LNCaP clone FGC (cell line): Measurements from ENCODE around the gene NR2E3.

ENCODE experiments used
- DNase-seq: peaks from one replicate; pipeline ENCODE4 v3.0.0-alpha.2; 2011; ENCODE audit warnings: low read depth
- H3K4me3 ChIP-seq: 2 replicates; pipeline ENCODE4 v1.5.1; 2011; ENCODE audit warnings: mild to moderate bottlenecking, low read depth, low read length, control low read depth
- TF ChIP-seq, protein P1 (sequence below): IDR thresholded peaks from 2 replicates; pipeline ENCODE4 v1.5.1; 2012; ENCODE audit warnings: mild to moderate bottlenecking; ENCODE audit not compliant: control insufficient read depth, insufficient read depth; ENCODE audit errors: extremely low read depth

Gene NR2E3

GRCh38 chr15:71808311-71809020 lies 1.9 kb upstream of the NR2E3 start:
- no peak for DNase-seq
- TF ChIP-seq, protein P1, sequence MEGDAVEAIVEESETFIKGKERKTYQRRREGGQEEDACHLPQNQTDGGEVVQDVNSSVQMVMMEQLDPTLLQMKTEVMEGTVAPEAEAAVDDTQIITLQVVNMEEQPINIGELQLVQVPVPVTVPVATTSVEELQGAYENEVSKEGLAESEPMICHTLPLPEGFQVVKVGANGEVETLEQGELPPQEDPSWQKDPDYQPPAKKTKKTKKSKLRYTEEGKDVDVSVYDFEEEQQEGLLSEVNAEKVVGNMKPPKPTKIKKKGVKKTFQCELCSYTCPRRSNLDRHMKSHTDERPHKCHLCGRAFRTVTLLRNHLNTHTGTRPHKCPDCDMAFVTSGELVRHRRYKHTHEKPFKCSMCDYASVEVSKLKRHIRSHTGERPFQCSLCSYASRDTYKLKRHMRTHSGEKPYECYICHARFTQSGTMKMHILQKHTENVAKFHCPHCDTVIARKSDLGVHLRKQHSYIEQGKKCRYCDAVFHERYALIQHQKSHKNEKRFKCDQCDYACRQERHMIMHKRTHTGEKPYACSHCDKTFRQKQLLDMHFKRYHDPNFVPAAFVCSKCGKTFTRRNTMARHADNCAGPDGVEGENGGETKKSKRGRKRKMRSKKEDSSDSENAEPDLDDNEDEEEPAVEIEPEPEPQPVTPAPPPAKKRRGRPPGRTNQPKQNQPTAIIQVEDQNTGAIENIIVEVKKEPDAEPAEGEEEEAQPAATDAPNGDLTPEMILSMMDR, result no peak
- H3K4me3 ChIP-seq, result no peak overlapping the region

- TF ChIP-seq, protein P1, result no peak
- no peak overlapping the region for H3K4me3 ChIP-seq
- no peak for DNase-seq
Observed at GRCh38 chr15:71809346-71809745, 1.0 kb upstream of the NR2E3 start.

GRCh38 chr15:71811036-71811736 lies 832 bp downstream of the NR2E3 start:
- TF ChIP-seq, protein P1, result no peak
- no peak overlapping the region for H3K4me3 ChIP-seq
- no peak for DNase-seq

DNA sequence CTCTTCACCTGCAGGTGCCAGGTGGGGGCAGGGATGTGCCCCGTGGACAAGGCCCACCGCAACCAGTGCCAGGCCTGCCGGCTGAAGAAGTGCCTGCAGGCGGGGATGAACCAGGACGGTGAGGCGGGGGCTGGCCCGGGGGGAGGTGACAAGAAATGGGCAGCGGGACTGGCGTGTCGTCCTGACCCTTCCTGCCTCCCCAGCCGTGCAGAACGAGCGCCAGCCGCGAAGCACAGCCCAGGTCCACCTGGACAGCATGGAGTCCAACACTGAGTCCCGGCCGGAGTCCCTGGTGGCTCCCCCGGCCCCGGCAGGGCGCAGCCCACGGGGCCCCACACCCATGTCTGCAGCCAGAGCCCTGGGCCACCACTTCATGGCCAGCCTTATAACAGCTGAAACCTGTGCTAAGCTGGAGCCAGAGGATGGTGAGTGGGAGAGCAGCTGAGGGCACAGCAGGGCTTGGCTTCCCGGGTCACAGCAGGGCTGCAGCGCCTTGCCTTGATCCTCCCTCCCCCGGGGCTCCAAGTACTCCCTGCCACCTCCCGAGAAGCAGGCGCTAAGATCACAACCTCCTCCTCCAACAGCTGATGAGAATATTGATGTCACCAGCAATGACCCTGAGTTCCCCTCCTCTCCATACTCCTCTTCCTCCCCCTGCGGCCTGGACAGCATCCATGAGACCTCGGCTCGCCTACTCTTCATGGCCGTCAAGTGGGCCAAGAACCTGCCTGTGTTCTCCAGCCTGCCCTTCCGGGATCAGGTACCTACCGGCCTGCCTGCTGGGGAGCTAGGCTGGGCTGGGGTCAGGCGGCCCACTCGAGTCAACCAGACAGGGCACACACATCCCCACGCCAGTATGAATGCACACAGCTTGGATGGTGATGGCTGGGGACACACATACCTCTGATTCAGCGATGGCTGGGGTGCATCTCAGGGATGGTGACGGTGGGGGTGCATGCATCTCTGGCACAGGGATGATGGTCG lies 1.7 kb downstream of the NR2E3 start:
- no peak for DNase-seq
- TF ChIP-seq, protein P1, result no peak
- no peak overlapping the region for H3K4me3 ChIP-seq

DNA sequence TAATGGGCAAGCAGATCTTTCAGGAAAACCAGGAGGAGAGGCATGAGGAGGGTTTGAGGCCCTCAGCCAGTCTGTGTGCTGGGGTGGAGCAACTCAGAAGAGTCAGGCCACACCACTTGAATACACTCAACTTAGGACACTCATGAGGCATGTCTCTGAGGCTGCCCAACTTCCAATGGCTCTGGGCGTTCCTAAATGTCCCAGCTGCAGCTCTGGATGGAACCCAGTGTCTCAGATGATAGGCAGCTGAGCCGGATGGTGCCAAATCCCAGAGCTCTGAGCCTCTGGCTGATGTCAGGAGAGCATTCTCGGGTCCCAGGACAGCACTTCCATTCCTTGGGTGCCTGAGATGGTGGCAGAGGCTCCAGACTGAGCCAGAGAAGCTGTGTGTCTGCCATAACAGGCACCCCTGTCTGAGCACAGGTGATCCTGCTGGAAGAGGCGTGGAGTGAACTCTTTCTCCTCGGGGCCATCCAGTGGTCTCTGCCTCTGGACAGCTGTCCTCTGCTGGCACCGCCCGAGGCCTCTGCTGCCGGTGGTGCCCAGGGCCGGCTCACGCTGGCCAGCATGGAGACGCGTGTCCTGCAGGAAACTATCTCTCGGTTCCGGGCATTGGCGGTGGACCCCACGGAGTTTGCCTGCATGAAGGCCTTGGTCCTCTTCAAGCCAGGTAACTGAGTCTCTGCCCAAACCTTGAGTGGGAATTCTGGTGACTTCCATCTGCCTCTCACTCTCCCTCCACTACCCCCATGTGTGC lies 2.8 kb downstream of the NR2E3 start:
- TF ChIP-seq, protein P1, result no peak
- H3K4me3 ChIP-seq, result no peak overlapping the region
- DNase-seq, result no peak
